ENCODE results near the gene CBX8.

- TF ChIP-seq CTCF (IDR thresholded peaks at IDR 0.05; ENCODE audit: extremely low read depth in 1 of 2, insufficient read depth in 1 of 2, low read depth in 1 of 2, low read length in 2 of 2) (no peak), POLR2A (IDR thresholded peaks at IDR 0.05; ENCODE audit: low read depth, low read length) (no peak), POLR2AphosphoS5 (IDR thresholded peaks at IDR 0.05; ENCODE audit: insufficient read depth, low read depth, low read length) (no peak), EZH2 (IDR thresholded peaks at IDR 0.05; ENCODE audit: borderline replicate concordance, low read depth, low read length, severe bottlenecking) (no peak), GATA2 (IDR thresholded peaks at IDR 0.05; ENCODE audit: insufficient read depth, insufficient read length, low read depth, low read length) (no peak)
Measured at GRCh38 chr17:79786930-79787643, 9.8 kb downstream of the CBX8 start.
